ENCODE data around the gene C1QTNF5.

DNA sequence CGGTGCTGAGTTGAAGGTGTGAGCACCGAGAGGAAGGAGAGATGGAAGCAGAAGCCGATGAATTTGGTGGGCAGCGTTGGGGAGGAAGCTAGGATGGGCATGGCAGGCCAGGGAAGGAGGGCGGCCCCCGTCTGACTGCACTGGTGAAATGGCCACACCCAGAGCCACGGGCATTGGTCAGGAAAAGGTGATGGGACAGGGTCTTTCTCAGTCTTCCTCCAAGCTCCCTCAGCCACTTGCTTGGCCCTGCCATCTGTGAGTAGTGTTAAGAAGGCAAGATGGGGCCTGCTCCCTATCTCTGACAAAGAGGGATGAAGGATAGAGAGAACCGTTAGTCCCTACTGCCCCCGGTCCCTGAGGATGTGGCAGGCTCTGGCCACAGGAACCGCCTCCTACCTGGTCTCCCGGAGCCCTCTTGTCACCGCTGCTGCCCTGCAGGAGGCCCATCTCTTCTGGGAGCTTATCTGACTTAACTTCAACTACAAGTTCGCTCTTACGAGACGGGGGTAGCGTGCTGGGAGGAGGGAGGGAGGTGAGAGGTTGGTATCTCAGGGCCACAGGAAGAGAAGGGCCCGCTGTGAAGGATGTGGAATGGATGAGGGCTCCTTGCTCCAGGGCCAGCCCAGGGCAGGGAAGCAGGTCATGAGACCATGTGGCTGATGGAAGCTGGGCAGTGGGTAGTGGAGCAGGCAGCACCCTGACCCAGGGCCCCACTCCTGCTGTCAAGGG is 30.6 kb downstream of the C1QTNF5 start:
- TF ChIP-seq EZH2 (IDR thresholded peaks at IDR 0.05; ENCODE audit: borderline replicate concordance, insufficient read depth, low read length, poor library complexity, severe bottlenecking), result no peak
- TF ChIP-seq, protein P1, sequence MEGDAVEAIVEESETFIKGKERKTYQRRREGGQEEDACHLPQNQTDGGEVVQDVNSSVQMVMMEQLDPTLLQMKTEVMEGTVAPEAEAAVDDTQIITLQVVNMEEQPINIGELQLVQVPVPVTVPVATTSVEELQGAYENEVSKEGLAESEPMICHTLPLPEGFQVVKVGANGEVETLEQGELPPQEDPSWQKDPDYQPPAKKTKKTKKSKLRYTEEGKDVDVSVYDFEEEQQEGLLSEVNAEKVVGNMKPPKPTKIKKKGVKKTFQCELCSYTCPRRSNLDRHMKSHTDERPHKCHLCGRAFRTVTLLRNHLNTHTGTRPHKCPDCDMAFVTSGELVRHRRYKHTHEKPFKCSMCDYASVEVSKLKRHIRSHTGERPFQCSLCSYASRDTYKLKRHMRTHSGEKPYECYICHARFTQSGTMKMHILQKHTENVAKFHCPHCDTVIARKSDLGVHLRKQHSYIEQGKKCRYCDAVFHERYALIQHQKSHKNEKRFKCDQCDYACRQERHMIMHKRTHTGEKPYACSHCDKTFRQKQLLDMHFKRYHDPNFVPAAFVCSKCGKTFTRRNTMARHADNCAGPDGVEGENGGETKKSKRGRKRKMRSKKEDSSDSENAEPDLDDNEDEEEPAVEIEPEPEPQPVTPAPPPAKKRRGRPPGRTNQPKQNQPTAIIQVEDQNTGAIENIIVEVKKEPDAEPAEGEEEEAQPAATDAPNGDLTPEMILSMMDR (IDR thresholded peaks at IDR 0.05; ENCODE audit: poor library complexity, severe bottlenecking), result no peak
- TF ChIP-seq POLR2AphosphoS5 (IDR thresholded peaks at IDR 0.05), result no peak
- no peak for TF ChIP-seq RAD21 (conservative IDR thresholded peaks at IDR 0.05)
- TF ChIP-seq MXI1 (conservative IDR thresholded peaks at IDR 0.05; ENCODE audit: poor library complexity, severe bottlenecking), result no peak
- no peak for TF ChIP-seq REST (IDR thresholded peaks at IDR 0.05; ENCODE audit: borderline replicate concordance)
- no peak for TF ChIP-seq TAF1 (IDR thresholded peaks at IDR 0.05; ENCODE audit: low read depth)
- TF ChIP-seq EP300 (conservative IDR thresholded peaks at IDR 0.05; ENCODE audit: poor library complexity, severe bottlenecking), result no peak
- TF ChIP-seq SMC3 (conservative IDR thresholded peaks at IDR 0.05; ENCODE audit: poor library complexity), result no peak
